SU-DHL-6 (cell line): Measurements from ENCODE around the gene CD8A.
A peak's percentile ranks its signal among the peaks of the same experiment; 100 is the strongest.

ENCODE experiments used
- H2AFZ ChIP-seq: fragments of 200-600 bp; sonication (generic); 2 replicates; pipeline ENCODE4 v1.6.1; 2014; ENCODE audit warnings: low read depth, mild to moderate bottlenecking, moderate library complexity, mixed read lengths, antibody characterized with exemption, low read length; ENCODE audit not compliant: severe bottlenecking
- H3F3A ChIP-seq: fragments of 200-600 bp; shearing (Covaris generic); 2 replicates; pipeline ENCODE4 v1.6.0; 2016; ENCODE audit warnings: antibody characterized with exemption, mild to moderate bottlenecking; ENCODE audit not compliant: insufficient read depth
- H3K27ac ChIP-seq: fragments of 200-600 bp; sonication (generic); 2 replicates; pipeline ENCODE4 v1.5.1; 2016; ENCODE audit warnings: low read depth, mild to moderate bottlenecking, low read length, moderate library complexity, mixed read lengths
- H3K27me3 ChIP-seq: fragments of 200-600 bp; sonication (generic), shearing (Covaris generic); 2 replicates; pipeline ENCODE4 v1.6.0; 2014; ENCODE audit warnings: mild to moderate bottlenecking, low read length
- H3K36me3 ChIP-seq: fragments of 200-600 bp; sonication (generic); 2 replicates; pipeline ENCODE4 v1.6.1; 2014; ENCODE audit warnings: mild to moderate bottlenecking, low read length, mixed read lengths
- H3K4me2 ChIP-seq: fragments of 300-600, 200-600 bp; shearing (Covaris generic), sonication (generic); 2 replicates; pipeline ENCODE4 v1.6.0; 2014; ENCODE audit warnings: low read length, low read depth, mild to moderate bottlenecking; ENCODE audit not compliant: poor library complexity, severe bottlenecking
- H3K4me3 ChIP-seq: fragments of 200-600 bp; sonication (generic); 2 replicates; pipeline ENCODE4 v1.5.1; 2014; ENCODE audit warnings: antibody characterized with exemption, low read length, mild to moderate bottlenecking, mixed read lengths; ENCODE audit not compliant: insufficient read depth, poor library complexity, severe bottlenecking
- H3K79me2 ChIP-seq: fragments of 200-600 bp; sonication (generic); 2 replicates; pipeline ENCODE4 v1.6.1; 2014; ENCODE audit warnings: mild to moderate bottlenecking, low read length, moderate library complexity; ENCODE audit not compliant: insufficient read depth
- H3K9ac ChIP-seq: fragments of 200-600 bp; sonication (generic); 2 replicates; pipeline ENCODE4 v1.7.0; 2014; ENCODE audit warnings: mild to moderate bottlenecking, low read length
- H3K9me2 ChIP-seq: fragments of 200-600 bp; sonication (generic); replicated peaks from 2 replicates; pipeline ENCODE4 v1.6.1; 2014; ENCODE audit warnings: low read length; ENCODE audit not compliant: insufficient read depth
- H3K9me3 ChIP-seq: fragments of 200-600 bp; sonication (generic); 2 replicates; pipeline ENCODE4 v1.6.1; 2014; ENCODE audit warnings: low read length, mixed read lengths; ENCODE audit not compliant: insufficient read depth
- H4K20me1 ChIP-seq: fragments of 200-600 bp; sonication (generic); 2 replicates; pipeline ENCODE4 v1.6.1; 2014; ENCODE audit warnings: low read depth, mild to moderate bottlenecking, antibody characterized with exemption, low read length, moderate library complexity, mixed read lengths
- EZH2phosphoT487 ChIP-seq: fragments of 200-600 bp; sonication (generic), shearing (Covaris generic); conservative IDR thresholded peaks from 2 replicates; pipeline ENCODE4 v1.6.1; 2018; ENCODE audit warnings: mild to moderate bottlenecking, antibody characterized with exemption, low read length, moderate library complexity, mixed read lengths
- TF ChIP-seq, protein P1 (sequence below): fragments of 200-600 bp; sonication (generic); IDR thresholded peaks from one replicate; pipeline ENCODE4 v1.5.1; 2017; ENCODE audit warnings: antibody characterized with exemption, mild to moderate bottlenecking, low read length, moderate library complexity; ENCODE audit not compliant: insufficient read depth, poor library complexity, severe bottlenecking

Gene CD8A

GRCh38 chr2:86768189-86768949 lies 22.3 kb downstream of the CD8A start:
- H3K27ac ChIP-seq = no peak overlapping the region
- no peaks in the 10 kb centered on the region for H3K9me2 ChIP-seq
- H3K9ac ChIP-seq = no peak overlapping the region
- no peak overlapping the region for H2AFZ ChIP-seq
- TF ChIP-seq, protein P1, sequence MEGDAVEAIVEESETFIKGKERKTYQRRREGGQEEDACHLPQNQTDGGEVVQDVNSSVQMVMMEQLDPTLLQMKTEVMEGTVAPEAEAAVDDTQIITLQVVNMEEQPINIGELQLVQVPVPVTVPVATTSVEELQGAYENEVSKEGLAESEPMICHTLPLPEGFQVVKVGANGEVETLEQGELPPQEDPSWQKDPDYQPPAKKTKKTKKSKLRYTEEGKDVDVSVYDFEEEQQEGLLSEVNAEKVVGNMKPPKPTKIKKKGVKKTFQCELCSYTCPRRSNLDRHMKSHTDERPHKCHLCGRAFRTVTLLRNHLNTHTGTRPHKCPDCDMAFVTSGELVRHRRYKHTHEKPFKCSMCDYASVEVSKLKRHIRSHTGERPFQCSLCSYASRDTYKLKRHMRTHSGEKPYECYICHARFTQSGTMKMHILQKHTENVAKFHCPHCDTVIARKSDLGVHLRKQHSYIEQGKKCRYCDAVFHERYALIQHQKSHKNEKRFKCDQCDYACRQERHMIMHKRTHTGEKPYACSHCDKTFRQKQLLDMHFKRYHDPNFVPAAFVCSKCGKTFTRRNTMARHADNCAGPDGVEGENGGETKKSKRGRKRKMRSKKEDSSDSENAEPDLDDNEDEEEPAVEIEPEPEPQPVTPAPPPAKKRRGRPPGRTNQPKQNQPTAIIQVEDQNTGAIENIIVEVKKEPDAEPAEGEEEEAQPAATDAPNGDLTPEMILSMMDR = no peak
- no peak for TF ChIP-seq EZH2phosphoT487
- no peaks in the 10 kb centered on the region for H3K27me3 ChIP-seq
- no peak overlapping the region for H3K4me2 ChIP-seq
- no peaks in the 10 kb centered on the region for H3F3A ChIP-seq
- no peaks in the 10 kb centered on the region for H4K20me1 ChIP-seq
- H3K9me3 ChIP-seq = no peaks in the 10 kb centered on the region
- peaks cover 3% of the 10 kb centered on the region for H3K36me3 ChIP-seq
- H3K79me2 ChIP-seq = no peaks in the 10 kb centered on the region
- no peak overlapping the region for H3K4me3 ChIP-seq

DNA sequence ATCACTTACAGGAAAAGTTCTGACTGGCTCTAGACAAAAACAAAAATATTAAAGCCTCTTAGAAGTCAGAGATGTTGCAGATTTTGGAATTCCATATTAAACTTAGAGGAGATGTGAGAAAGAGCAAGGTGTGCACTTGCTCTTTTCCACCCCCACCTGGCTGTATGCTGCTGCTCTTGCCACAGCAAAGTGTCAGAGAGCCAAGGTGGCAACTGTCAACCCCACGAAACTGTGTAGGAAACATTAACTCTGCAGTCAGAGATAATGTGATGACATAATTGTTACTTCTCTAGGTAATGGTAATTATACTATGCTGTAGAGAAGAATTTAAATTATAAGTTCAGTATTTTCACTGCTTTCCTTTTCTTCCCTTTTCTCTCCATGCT lies 25.4 kb downstream of the CD8A start:
- Histone ChIP-seq H3K36me3 (no peaks in the 10 kb centered on the region), H4K20me1 (no peaks in the 10 kb centered on the region), H3F3A (no peaks in the 10 kb centered on the region), H3K27ac (no peak overlapping the region), H3K9ac (no peak overlapping the region), H3K9me2 (no peaks in the 10 kb centered on the region), H2AFZ (no peak overlapping the region), H3K79me2 (0 out of 2 replicates have a peak, but pooled peaks cover 5% of the 10 kb centered on the region), H3K27me3 (no peaks in the 10 kb centered on the region), H3K9me3 (no peaks in the 10 kb centered on the region), H3K4me3 (no peak overlapping the region), H3K4me2 (no peak overlapping the region)
- no peak for TF ChIP-seq EZH2phosphoT487
- TF ChIP-seq, protein P1 = no peak

DNA sequence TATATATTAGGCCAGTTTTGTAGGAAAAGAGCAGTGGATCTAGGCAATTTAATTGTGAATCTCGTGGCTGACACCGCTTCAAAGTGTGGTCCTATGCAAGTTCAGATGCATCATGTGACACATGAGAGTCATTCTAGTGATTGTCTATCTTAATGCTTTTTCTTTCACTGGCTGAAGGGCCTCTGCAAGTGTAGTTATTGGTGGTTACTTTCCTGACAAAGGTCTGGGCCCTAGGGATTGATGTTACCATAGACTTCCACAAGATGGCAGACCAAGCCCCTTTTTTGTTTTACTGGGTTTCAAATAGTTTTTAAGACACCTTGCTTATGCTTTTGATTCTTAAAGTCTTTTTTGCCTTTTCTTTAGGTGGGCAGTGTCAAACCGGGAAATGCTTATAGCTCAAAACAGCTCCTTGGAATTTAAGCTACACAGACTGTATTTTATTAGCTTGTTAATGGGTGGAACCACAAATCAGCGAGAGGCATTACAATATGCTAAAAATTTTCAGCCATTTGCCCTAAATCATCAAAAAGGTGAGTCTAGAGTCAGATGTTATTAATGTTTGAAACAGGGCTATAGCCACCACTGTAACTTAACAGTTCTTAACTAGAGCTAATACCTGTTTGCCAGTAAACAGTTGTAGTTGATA lies 25.9 kb downstream of the CD8A start:
- Histone ChIP-seq H2AFZ (no peak overlapping the region), H3K27ac (no peak overlapping the region), H3K36me3 (no peaks in the 10 kb centered on the region), H3K9me2 (no peaks in the 10 kb centered on the region), H3K4me3 (no peak overlapping the region), H3K4me2 (no peak overlapping the region), H3K79me2 (peaks cover 5% of the 10 kb centered on the region; the same call in 1 of the 2 replicates), H3K27me3 (no peaks in the 10 kb centered on the region), H3K9ac (no peak overlapping the region), H3F3A (no peaks in the 10 kb centered on the region), H3K9me3 (no peaks in the 10 kb centered on the region), H4K20me1 (no peaks in the 10 kb centered on the region)
- TF ChIP-seq EZH2phosphoT487 = no peak
- TF ChIP-seq, protein P1 = peak; percentile 63
